Caki2 (cell line): Measurements from ENCODE around the gene GKN1. TPM values are rescaled to one million over a fixed set of nuclear protein-coding genes. Genes with fewer than 3 reads are reported as not detected.
A peak's percentile ranks its signal among the peaks of the same experiment; 100 is the strongest.

ENCODE experiments used
- DNase-seq: peaks from one replicate; pipeline ENCODE4 v3.0.0-alpha.2; 2015; ENCODE audit warnings: low read depth
- in situ Hi-C: cut with HindIII; loops from 2 replicates; pipeline ENCODE4 v1.10.0; 2016; ENCODE audit warnings: low sequenced_read_pairs, low pct_unique_long_range_greater_than_20kb, mixed read lengths
- total RNA-seq: library from RNA; depleted of rRNA; stranded (reverse); fragments of >200 nt; shearing (Covaris generic); gene quantifications from 2 replicates; pipeline ENCODE4 v1.2.3, GENCODE V29; 2014; ENCODE audit warnings: low replicate concordance; rRNA removed

The GKN1 gene
- total RNA-seq: not detected in 2 replicates

GRCh38 chr2:68974251-68974650, at the start of gene GKN1:
Gene GKN1 (plus strand): TSS chr2:68974636. CDS start chr2:68974678, 42 bp downstream.
- in situ Hi-C loops: no loop called here
- DNase-seq: no peak

- DNase-seq: peak; percentile 30
- in situ Hi-C loops: no loop called here
Measured at GRCh38 chr2:68925295-68925896, 49.0 kb upstream of the GKN1 start.

- in situ Hi-C loops: no loop called here
- DNase-seq: no peak
Measured at GRCh38 chr2:68926796-68927195, 47.6 kb upstream of the GKN1 start.

GRCh38 chr2:68931149-68931711, 43.2 kb upstream of the GKN1 start:
- no peak for DNase-seq
- in situ Hi-C loops: no loop called here

- no peak for DNase-seq
Measured at GRCh38 chr2:68931799-68932198, 42.6 kb upstream of the GKN1 start.

GRCh38 chr2:68932402-68932801, 42.0 kb upstream of the GKN1 start:
- in situ Hi-C loops: no loop called here
- DNase-seq: no peak

More at GRCh38 chr2:68931799-68932198, 42.6 kb upstream of the GKN1 start:
- in situ Hi-C loops: no loop called here

- in situ Hi-C loops: no loop called here
- DNase-seq: no peak
Measured at GRCh38 chr2:68934021-68934420, 40.4 kb upstream of the GKN1 start.

- in situ Hi-C loops: no loop called here
- DNase-seq: no peak
Measured at GRCh38 chr2:68935471-68935870, 39.0 kb upstream of the GKN1 start.

- in situ Hi-C loops: no loop called here
- DNase-seq: no peak
Measured at GRCh38 chr2:68936427-68936826, 38.0 kb upstream of the GKN1 start.

- in situ Hi-C loops: no loop called here
- no peak for DNase-seq
Measured at GRCh38 chr2:68936889-68937288, 37.5 kb upstream of the GKN1 start.

- DNase-seq: no peak
- in situ Hi-C loops: no loop called here
Measured at GRCh38 chr2:68937346-68938055, 36.9 kb upstream of the GKN1 start.

GRCh38 chr2:68938938-68939337, 35.5 kb upstream of the GKN1 start:
- in situ Hi-C loops: no loop called here
- DNase-seq: no peak

- in situ Hi-C loops: no loop called here
- DNase-seq: no peak
Measured at GRCh38 chr2:68939962-68940361, 34.5 kb upstream of the GKN1 start.

- no peak for DNase-seq
- in situ Hi-C loops: no loop called here
Measured at GRCh38 chr2:68940369-68940768, 34.1 kb upstream of the GKN1 start.

GRCh38 chr2:68942827-68943226, 31.6 kb upstream of the GKN1 start:
- in situ Hi-C loops: no loop called here
- DNase-seq: no peak

GRCh38 chr2:68943581-68944568, 30.6 kb upstream of the GKN1 start:
- DNase-seq: peak; percentile 57
- in situ Hi-C loops: no loop called here

- no peak for DNase-seq
- in situ Hi-C loops: no loop called here
Measured at GRCh38 chr2:68946117-68946516, 28.3 kb upstream of the GKN1 start.

GRCh38 chr2:68948710-68949109, 25.7 kb upstream of the GKN1 start:
- in situ Hi-C loops: no loop called here

GRCh38 chr2:68951899-68952298, 22.5 kb upstream of the GKN1 start:
- no peak for DNase-seq
- in situ Hi-C loops: no loop called here

More at GRCh38 chr2:68948710-68949109, 25.7 kb upstream of the GKN1 start:
- no peak for DNase-seq
